Eye (tissue), 1 donor: Measurements from ENCODE around the gene KRTAP10-7.
"Not testable (repeated sequence)": the region's sequence is repeated elsewhere in the genome, so short reads cannot be mapped to it uniquely, and the experiment has no call there.

Experiments
- DNase-seq: peaks from one replicate; pipeline ENCODE4 v3.0.0-alpha.2; 2015

KRTAP10-7 gene

DNA sequence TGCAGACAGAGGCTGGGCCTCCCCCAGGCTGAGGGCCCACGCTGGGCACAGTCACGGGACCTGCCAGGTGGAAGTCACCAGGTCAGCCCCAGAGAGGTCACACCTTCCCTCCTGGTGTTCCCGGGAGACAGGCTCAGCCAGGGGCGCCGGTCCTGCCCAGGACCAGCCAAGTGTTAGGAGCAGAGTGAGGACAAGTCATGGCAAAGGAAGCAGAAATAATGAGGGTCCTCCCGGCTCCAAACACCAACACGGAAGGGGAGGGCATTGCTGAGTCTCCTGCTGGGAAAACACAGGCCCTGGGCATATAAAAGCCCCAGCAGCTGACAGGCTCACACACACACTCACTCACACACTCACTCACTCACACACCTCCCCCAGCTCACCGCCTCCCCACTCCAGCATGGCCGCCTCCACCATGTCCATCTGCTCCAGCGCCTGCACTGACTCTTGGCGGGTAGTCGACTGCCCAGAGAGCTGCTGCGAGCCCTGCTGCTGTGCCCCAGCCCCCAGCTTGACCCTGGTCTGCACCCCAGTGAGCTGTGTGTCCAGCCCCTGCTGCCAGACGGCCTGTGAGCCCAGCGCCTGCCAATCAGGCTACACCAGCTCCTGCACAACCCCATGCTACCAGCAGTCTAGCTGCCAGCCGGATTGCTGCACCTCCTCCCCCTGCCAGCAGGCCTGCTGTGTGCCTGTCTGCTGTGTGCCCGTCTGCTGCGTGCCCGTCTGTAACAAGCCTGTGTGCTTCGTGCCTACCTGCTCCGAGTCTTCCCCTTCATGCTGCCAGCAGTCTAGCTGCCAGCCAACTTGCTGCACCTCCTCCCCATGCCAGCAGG is 36.8 kb downstream of the KRTAP10-7 start, which contains the start of gene KRTAP10-10:
Gene KRTAP10-10, plus strand, starts transcription at position 339 of the 833 bp plus-strand sequence. Its CDS starts 62 bp downstream, at position 401.
- DNase-seq: peak; percentile 80

- DNase-seq: peak; percentile 18
Observed at GRCh38 chr21:44637851-44638348, 37.5 kb downstream of the KRTAP10-7 start.

DNA sequence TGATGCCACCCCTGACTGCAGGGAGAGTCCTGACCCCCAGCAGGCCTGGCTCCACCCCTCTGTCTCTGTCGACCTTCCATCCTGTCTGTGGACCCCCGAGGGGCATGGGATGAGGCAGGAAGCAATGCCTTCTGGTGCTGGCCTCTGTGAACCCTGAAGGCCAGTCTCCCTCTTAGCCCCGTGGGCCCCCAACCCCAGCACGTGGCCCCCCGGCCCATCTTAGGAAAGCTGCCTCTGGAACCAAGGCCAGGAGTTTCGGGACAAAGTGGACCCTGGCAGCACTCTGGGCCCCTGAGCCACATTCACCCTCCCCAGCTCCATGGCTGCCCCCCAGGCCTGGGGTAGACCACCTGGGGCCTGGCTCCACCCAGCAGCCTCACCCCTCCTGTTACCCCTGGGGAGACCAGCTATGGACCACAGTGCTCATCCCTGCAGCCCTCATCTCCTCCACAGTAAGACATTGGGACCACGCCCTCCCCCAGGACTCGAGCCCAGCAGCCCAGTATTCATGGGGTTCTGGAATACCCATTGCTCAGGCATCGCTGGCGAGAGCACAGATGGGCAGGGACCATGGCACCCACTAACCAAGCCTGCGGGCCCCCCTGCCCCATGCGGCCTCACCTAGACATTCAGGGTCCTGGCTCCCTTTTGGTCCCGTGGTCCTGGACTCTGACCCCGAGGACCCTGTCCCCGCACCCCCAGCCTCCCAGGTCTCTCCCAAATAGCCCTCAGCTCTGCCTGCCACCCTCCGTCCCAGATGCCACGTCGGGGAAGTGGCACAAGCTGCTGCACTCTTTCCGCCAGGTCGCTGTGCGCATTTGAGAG is 38.3 kb downstream of the KRTAP10-7 start:
- not testable (repeated sequence) for DNase-seq

GRCh38 chr21:44639331-44639655 is 38.9 kb downstream of the KRTAP10-7 start:
- no peak for DNase-seq

GRCh38 chr21:44640761-44641160 is 40.4 kb downstream of the KRTAP10-7 start:
- DNase-seq: no peak

- peak; percentile 14 for DNase-seq
Observed at GRCh38 chr21:44643741-44644310, 43.4 kb downstream of the KRTAP10-7 start.

DNA sequence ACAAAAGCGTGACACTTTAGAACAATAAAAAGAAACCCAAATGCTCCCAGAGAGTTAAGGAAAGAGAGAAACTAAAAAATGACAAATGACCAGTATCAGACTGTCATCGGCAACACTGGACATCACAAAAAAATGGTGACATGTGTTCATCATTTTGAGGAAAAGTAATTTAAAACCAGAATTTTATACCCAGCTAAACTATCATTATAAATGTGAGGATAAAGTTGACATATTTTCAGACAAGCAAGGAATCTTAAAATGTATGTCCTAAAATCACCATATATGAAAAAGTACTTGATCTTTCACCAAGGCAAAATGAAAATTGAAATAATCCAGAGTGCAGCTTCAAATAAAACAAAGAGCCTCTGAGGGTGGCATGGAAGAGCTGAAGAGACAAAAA is 44.5 kb downstream of the KRTAP10-7 start:
- DNase-seq: no peak

DNA sequence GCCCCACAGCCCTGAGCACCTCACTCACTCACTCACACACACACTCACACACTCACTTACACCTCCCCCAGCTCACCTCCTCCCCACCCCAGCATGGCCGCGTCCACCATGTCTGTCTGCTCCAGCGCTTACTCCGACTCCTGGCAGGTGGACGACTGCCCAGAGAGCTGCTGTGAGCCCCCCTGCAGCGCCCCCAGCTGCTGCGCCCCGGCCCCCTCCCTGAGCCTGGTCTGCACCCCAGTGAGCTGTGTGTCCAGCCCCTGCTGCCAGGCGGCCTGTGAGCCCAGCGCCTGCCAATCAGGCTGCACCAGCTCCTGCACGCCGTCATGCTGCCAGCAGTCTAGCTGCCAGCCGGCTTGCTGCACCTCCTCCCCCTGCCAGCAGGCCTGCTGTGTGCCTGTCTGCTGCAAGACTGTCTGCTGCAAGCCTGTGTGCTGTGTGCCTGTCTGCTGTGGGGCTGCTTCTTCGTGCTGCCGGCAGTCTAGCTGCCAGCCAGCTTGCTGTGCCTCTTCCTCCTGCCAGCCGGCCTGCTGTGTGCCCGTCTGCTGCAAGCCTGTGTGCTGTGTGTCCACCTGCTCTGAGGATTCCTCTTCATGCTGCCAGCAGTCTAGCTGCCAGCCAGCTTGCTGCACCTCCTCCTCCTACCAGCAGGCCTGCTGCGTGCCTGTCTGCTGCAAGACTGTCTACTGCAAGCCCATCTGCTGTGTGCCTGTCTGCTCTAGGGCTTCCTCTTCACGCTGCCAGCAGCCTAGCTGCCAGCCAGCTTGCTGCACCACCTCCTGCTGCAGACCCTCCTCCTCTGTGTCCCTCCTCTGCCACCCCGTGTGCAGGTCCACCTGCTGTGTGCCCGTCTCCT is 46.2 kb downstream of the KRTAP10-7 start, which contains the start of gene KRTAP10-11:
Gene KRTAP10-11, plus strand, starts transcription at position 49 of the 856 bp plus-strand sequence. Its CDS starts 45 bp downstream, at position 94.
- DNase-seq: not testable (repeated sequence)

DNA sequence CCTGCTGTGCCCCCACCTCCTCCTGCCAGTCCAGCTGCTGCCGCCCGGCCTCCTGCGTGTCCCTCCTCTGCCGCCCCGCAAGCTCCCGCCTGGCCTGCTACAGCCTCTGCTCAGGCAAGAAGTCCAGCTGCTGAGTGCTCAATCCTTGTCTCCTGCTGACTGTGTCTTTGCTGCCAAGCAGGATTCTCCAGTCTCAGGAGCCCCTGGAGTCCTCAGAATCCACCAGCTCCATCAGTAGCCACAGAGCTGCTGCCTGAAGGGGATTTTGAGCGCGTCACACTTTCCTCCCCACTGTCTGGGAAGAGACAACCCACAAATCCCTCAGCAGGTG is 46.8 kb downstream of the KRTAP10-7 start:
- DNase-seq: peak; percentile 34

DNA sequence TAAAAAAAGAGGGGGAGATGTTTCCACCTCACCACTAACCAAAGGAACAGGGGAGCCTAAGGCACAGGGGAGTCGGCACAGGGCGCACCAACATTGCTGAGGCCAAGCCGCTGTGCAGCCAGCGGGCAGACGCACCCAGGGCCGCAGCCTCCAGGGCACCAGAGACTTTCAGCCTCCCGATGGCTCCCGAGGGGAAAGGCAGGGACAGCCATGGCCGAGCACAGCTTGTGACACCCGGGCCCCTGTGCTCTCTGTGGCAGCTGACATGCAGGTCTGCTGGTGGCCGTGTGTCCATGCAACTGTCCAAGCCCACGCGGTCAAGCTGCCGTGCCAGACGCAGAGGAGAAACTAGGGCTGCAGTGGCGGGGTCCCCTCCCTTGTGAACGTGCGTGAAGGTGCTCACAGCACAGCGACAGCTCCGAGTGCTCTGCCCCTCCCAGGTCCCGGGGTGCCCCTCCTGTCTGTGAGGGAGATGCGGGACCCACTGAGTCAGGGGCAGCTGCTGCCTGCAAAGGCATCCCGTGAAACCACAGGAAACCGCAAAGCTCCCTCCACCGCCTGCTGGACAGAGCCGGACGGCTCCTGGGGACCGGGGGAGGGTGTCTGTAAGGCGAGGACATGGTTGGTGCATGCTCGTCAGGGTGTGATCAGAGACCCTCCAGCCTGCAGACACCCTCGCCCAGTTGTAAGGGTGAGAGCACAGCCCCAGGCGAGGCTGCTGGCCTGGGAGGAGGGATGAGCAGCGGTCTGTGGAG is 48.3 kb downstream of the KRTAP10-7 start:
- DNase-seq: no peak

DNA sequence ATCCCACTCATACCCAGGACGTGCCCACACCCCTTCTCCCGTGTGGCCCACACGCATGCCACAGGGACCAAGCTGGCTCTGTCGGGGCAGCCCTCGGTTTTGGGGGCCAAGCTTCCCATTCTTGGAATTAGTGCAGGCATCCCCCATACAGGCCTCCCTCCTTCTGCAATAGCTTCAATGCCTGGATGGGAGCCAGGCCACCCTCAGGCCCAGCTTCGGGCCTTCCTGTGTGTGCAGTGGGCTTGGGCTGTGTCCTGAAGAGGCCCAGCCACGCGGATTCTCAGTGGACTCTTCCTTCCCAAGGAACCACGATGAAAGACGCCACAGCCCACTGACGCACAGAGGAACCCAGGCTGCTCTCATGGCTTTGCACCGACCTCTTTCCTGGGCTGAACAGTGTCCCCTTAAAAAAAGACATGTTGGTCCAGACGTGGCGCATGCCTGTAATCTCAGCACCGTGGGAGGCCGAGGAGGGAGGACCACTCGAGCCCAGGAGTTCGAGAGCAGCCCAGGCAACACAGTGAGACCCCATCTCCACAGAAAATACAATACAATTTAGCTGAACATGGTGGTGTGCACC is 49.2 kb downstream of the KRTAP10-7 start:
- no peak for DNase-seq

DNA sequence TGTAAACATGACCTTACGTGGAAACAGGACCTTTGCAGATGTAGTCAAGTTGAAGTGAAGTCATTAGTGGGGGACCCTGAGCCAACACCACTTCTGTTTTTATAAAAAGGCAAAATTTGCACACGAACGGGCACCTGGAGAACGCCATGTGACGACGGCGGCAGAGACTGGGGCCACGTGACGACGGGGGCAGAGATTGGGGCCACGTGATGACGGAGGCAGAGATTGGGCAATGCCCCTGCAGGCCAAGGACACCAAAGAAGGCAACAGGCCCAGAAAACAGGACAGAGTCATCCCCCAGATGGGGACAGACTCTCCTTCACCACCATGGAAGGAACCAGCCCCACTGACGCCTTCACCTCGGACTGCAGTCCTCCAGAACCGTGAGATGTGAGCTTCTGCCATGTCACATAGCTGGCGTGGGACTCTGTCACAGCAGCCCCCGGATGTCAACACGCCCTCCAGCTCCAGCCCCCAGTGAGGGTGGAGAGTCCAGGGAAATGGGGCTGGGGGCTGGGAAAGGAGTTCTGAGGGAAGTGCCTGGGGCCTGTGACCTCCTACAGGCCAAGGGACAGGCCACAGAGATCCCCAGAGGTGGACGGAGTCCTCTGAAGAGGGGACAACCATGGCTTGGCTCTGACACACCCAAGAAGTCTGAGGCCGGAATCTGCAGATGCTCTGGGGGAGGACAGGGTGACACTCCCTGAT is 50.0 kb downstream of the KRTAP10-7 start:
- no peak for DNase-seq

DNA sequence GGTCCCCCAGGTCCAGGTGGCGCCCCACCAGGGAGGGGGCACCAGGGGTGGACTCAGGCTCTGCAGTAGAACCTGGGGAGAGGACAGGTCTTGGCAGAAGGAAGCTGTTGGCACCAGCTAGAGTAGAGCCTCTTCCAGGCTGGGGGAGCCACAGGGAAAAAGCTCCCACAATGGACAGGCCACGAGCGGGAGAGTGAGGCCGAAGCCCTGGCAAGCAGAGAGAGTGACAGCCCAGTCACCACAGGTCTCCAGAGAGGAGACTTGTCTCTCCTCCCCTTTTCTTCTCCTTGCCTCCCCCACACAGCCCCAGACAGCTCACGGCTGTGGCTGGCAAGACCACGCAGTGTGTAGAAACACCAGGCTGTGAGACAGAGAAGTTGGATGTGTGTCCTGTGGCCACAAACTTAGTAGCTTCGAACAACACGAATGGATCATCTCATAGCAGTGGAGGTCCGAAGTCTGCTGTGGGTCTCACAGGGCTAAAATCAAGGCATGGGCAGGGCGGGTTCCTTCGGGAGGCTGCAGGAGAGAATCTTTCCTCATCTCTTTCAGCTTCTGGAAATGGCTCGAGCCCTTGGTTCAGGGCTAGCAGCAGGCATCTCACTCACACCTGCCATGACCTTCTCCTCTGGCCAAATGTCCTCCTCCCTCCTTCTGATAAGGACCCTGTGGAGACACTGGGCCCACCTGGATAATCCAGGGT is 50.7 kb downstream of the KRTAP10-7 start:
- no peak for DNase-seq
